Gastroesophageal sphincter (tissue), 4 donors: ENCODE results near the gene CDK11B. TPM values are rescaled to one million over a fixed set of nuclear protein-coding genes. Genes with fewer than 3 reads are reported as not detected.
"Not testable (repeated sequence)": the region's sequence is repeated elsewhere in the genome, so short reads cannot be mapped to it uniquely, and the experiment has no call there.

Experiments
- ATAC-seq: fragments of 150-250 bp; one replicate; pipeline ENCODE4 v1.9.1; 2016; ENCODE audit warnings: mild to moderate bottlenecking, moderate library complexity
- H3K27ac ChIP-seq, 4 donors: fragments of 200-600 bp; sonication (generic) in 3 of 4; 1 replicate in 3 of 4; 2 replicates in 1 of 4; pipeline ENCODE4 v1.5.1; 2016 to 2019
- H3K27me3 ChIP-seq: fragments of 200-600 bp; sonication (generic); one replicate; pipeline ENCODE4 v1.5.1; 2019
- H3K36me3 ChIP-seq, 2 donors: fragments of 200-600 bp; sonication (generic); one replicate each; pipeline ENCODE4 v1.5.1; 2019; ENCODE audit warnings: control low read depth in 1 of 2
- H3K4me1 ChIP-seq, 3 donors: fragments of 200-600 bp; sonication (generic); 1 replicate in 2 of 3; 2 replicates in 1 of 3; pipeline ENCODE4 v1.5.1; 2016 to 2019; ENCODE audit warnings: control low read depth in 2 of 3
- H3K4me3 ChIP-seq, 2 donors: fragments of 200-600 bp; sonication (generic); one replicate each; pipeline ENCODE4 v1.5.1; 2019; ENCODE audit warnings: mild to moderate bottlenecking in 1 of 2, moderate library complexity in 1 of 2
- H3K9me3 ChIP-seq, 3 donors: fragments of 200-600 bp; sonication (generic); one replicate each; pipeline ENCODE4 v1.5.1; 2017 to 2019; ENCODE audit warnings: control low read depth in 2 of 3
- CTCF ChIP-seq, 4 experiments: fragments of 200-600 bp in 2 of 4; fragments of 450-650 bp in 2 of 4; sonication (generic) in 1 of 4; IDR thresholded peaks; one replicate each; pipeline ENCODE4 v1.5.1; 2017 to 2019; ENCODE audit warnings: antibody characterized with exemption in 4 of 4, mild to moderate bottlenecking in 2 of 4, moderate library complexity in 2 of 4
- EP300 ChIP-seq: sonication (generic); formaldehyde crosslinking; IDR thresholded peaks from one replicate; pipeline ENCODE4 v1.6.1; 2017; ENCODE audit warnings: antibody characterized with exemption, mild to moderate bottlenecking
- POLR2A ChIP-seq, 2 donors: fragments of 450-650 bp; IDR thresholded peaks; one replicate each; pipeline ENCODE4 v1.6.1; 2017; ENCODE audit warnings: antibody characterized with exemption in 2 of 2, mild to moderate bottlenecking in 2 of 2, moderate library complexity in 1 of 2
- POLR2AphosphoS5 ChIP-seq: sonication (generic); formaldehyde crosslinking; IDR thresholded peaks from one replicate; pipeline ENCODE4 v1.6.1; 2017; ENCODE audit warnings: antibody characterized with exemption
- WGBS, 2 donors: methylation state at CpG; one replicate each; pipeline ENCODE4 v1.1.5; 2018; ENCODE audit warnings: low coverage in 1 of 2; 5-methylcytosine and 5-hydroxymethylcytosine counted together
- total RNA-seq, 4 donors: library from RNA; depleted of rRNA; stranded (reverse); fragments of >200 nt; gene quantifications; one replicate each; pipeline ENCODE4 v1.1.0, GENCODE V29; 2016

The CDK11B gene
- total RNA-seq: 10 to 100 TPM; 19.2 to 59.3 (median 25.4) TPM

GRCh38 chr1:1658583-1659549, at the start of gene CDK11B:
Gene CDK11B, minus strand, starts transcription at chr1:1659004. Its CDS starts 1,519 bp downstream, at chr1:1657485.
- peak within 1 kb of the TSS; percentile 74 to 82 for H3K4me3 ChIP-seq
- peak within 1 kb of the TSS; percentile 77 to 98 (median 92) for H3K27ac ChIP-seq
- TF ChIP-seq POLR2AphosphoS5 (peak; percentile 79), POLR2A (IDR thresholded peaks at IDR 0.05) (peak in 1 of 2 donors; percentile 47), CTCF (IDR thresholded peaks at IDR 0.05) (peak in 2 of 4 experiments; percentile 39 to 44)
- H3K27me3 ChIP-seq, H3K9me3 ChIP-seq: not testable (repeated sequence)
- peaks cover 0 to 32% (median 0%) of the 10 kb centered on the region in 3 donors for H3K4me1 ChIP-seq
- peak; percentile 94 for ATAC-seq
- peaks cover 0 to 41% of the 10 kb centered on the region in 2 donors for H3K36me3 ChIP-seq
- WGBS, 2 donors: no CpG with 5 or more reads among the region's 96 CpGs

- H3K4me3 ChIP-seq, H3K27ac ChIP-seq, H3K9me3 ChIP-seq, H3K27me3 ChIP-seq, ATAC-seq, H3K4me1 ChIP-seq: not testable (repeated sequence)
- peaks cover 0 to 44% of the 10 kb centered on the region in 2 donors for H3K36me3 ChIP-seq
- no CpG with 5 or more reads among the region's 20 CpGs for WGBS, 2 donors
Measured at GRCh38 chr1:1707897-1708296, 49.1 kb upstream of the CDK11B start.

- not testable (repeated sequence) for ATAC-seq
Measured at GRCh38 chr1:1707241-1707640, 48.4 kb upstream of the CDK11B start.

GRCh38 chr1:1705623-1706022, 46.8 kb upstream of the CDK11B start:
- not testable (repeated sequence) for H3K9me3 ChIP-seq, H3K4me1 ChIP-seq, H3K27me3 ChIP-seq, H3K27ac ChIP-seq, ATAC-seq, H3K4me3 ChIP-seq
- H3K36me3 ChIP-seq: peaks cover 0 to 44% of the 10 kb centered on the region in 2 donors
- no CpG with 5 or more reads among the region's 10 CpGs for WGBS, 2 donors

More at GRCh38 chr1:1707241-1707640, 48.4 kb upstream of the CDK11B start:
- H3K36me3 ChIP-seq: peaks cover 0 to 44% of the 10 kb centered on the region in 2 donors
- H3K4me3 ChIP-seq, H3K27ac ChIP-seq, H3K9me3 ChIP-seq, H3K27me3 ChIP-seq, H3K4me1 ChIP-seq: not testable (repeated sequence)
- WGBS, 2 donors: no CpG with 5 or more reads among the region's 23 CpGs

- not testable (repeated sequence) for H3K4me1 ChIP-seq, ATAC-seq, H3K9me3 ChIP-seq, H3K27me3 ChIP-seq, H3K4me3 ChIP-seq, H3K27ac ChIP-seq
- H3K36me3 ChIP-seq: peaks cover 0 to 44% of the 10 kb centered on the region in 2 donors
- no CpG with 5 or more reads among the region's 27 CpGs for WGBS, 2 donors
Measured at GRCh38 chr1:1704284-1704957, 45.6 kb upstream of the CDK11B start.

- no peak for ATAC-seq
- Histone ChIP-seq H3K27ac (no peak overlapping the region), H3K27me3 (no peaks in the 10 kb centered on the region), H3K9me3 (no peaks in the 10 kb centered on the region), H3K4me1 (no peaks in the 10 kb centered on the region), H3K36me3 (peaks cover 0 to 44% of the 10 kb centered on the region in 2 donors), H3K4me3 (no peak overlapping the region)
- TF ChIP-seq EP300: no peak
- TF ChIP-seq POLR2A (IDR thresholded peaks at IDR 0.05): no peak
- TF ChIP-seq CTCF (IDR thresholded peaks at IDR 0.05): no peak
- no peak for TF ChIP-seq POLR2AphosphoS5
- WGBS, 2 donors: no CpG with 5 or more reads among the region's 22 CpGs
Measured at GRCh38 chr1:1703796-1704195, 45.0 kb upstream of the CDK11B start.

GRCh38 chr1:1702506-1702905, 43.7 kb upstream of the CDK11B start:
- peaks cover 0 to 34% of the 10 kb centered on the region in 2 donors for H3K36me3 ChIP-seq
- not testable (repeated sequence) for H3K27ac ChIP-seq, H3K9me3 ChIP-seq, H3K4me3 ChIP-seq, ATAC-seq, H3K27me3 ChIP-seq, H3K4me1 ChIP-seq
- no CpG with 5 or more reads among the region's 18 CpGs for WGBS, 2 donors

- not testable (repeated sequence) for H3K4me1 ChIP-seq, H3K9me3 ChIP-seq, H3K4me3 ChIP-seq, H3K27ac ChIP-seq, H3K27me3 ChIP-seq
- WGBS, 2 donors: no CpG with 5 or more reads among the region's 33 CpGs
- peaks cover 0 to 16% of the 10 kb centered on the region in 2 donors for H3K36me3 ChIP-seq
- peak; percentile 65 for ATAC-seq
Measured at GRCh38 chr1:1700557-1700956, 41.8 kb upstream of the CDK11B start.

- ATAC-seq, H3K4me3 ChIP-seq, H3K27ac ChIP-seq, H3K27me3 ChIP-seq, H3K9me3 ChIP-seq, H3K4me1 ChIP-seq: not testable (repeated sequence)
- peaks cover 0 to 16% of the 10 kb centered on the region in 2 donors for H3K36me3 ChIP-seq
- no CpG with 5 or more reads among the region's 45 CpGs for WGBS, 2 donors
Measured at GRCh38 chr1:1700067-1700466, 41.3 kb upstream of the CDK11B start.

GRCh38 chr1:1699061-1699460, 40.3 kb upstream of the CDK11B start:
- not testable (repeated sequence) for H3K27me3 ChIP-seq, ATAC-seq, H3K9me3 ChIP-seq, H3K4me1 ChIP-seq, H3K27ac ChIP-seq, H3K4me3 ChIP-seq, H3K36me3 ChIP-seq
- no CpG with 5 or more reads among the region's 19 CpGs for WGBS, 2 donors
